Choroid plexus epithelial cell (primary cell): ENCODE data around the gene HAND2.

Source experiments
- DNase-seq: peaks from one replicate; pipeline ENCODE4 v3.0.0-alpha.2; 2010; ENCODE audit warnings: low read depth
- H3K4me3 ChIP-seq: 2 replicates; pipeline ENCODE4 v1.5.1; 2011; ENCODE audit warnings: low read depth, mild to moderate bottlenecking, control low read depth, low read length, moderate library complexity
- TF ChIP-seq, protein P1 (sequence below): conservative IDR thresholded peaks from 2 replicates; pipeline ENCODE4 v1.5.1; 2011; ENCODE audit warnings: low read depth, mild to moderate bottlenecking, control low read depth, inconsistent platforms, low read length, moderate library complexity

Gene HAND2

DNA sequence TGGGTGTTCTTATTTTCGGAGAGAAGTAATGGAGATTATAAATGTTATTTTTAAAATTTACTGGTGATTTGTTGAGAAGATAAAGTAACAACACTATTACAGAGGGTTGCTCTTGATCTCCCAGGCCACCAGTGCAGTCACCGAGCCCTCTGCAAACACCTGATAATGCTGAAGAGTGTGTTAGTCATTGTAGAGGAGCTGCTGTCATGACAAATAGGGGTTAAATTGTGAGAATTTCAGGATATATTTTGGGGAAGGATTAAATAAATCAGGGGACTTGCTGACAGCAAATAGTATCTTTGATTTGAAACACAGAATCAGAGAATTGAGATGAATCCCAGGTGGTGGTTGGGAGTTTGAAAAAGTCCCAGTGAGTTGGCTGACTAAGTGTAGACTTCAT, 16.7 kb upstream of the HAND2 start:
- no peak overlapping the region for H3K4me3 ChIP-seq
- no peak for DNase-seq
- TF ChIP-seq, protein P1, sequence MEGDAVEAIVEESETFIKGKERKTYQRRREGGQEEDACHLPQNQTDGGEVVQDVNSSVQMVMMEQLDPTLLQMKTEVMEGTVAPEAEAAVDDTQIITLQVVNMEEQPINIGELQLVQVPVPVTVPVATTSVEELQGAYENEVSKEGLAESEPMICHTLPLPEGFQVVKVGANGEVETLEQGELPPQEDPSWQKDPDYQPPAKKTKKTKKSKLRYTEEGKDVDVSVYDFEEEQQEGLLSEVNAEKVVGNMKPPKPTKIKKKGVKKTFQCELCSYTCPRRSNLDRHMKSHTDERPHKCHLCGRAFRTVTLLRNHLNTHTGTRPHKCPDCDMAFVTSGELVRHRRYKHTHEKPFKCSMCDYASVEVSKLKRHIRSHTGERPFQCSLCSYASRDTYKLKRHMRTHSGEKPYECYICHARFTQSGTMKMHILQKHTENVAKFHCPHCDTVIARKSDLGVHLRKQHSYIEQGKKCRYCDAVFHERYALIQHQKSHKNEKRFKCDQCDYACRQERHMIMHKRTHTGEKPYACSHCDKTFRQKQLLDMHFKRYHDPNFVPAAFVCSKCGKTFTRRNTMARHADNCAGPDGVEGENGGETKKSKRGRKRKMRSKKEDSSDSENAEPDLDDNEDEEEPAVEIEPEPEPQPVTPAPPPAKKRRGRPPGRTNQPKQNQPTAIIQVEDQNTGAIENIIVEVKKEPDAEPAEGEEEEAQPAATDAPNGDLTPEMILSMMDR, result no peak

DNA sequence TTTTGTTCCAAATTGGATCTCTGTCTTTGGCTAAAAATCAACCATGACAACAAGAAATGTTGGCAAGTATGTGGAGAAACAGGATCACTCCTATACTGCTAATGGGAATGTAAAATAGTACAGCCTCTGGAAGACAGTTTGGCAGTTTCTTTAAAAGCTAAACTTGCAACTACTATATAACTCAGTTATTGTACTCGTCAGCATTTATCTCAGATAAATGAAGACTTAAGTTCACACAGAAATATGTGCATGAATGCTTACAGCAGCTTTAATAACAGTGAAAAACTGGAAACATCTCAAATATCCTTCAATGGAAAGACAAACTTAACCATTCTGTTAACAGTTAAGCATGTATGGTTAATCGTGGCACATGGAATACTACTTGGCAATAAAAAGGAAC, 15.4 kb upstream of the HAND2 start:
- no peak overlapping the region for H3K4me3 ChIP-seq
- TF ChIP-seq, protein P1, result no peak
- DNase-seq, result no peak

DNA sequence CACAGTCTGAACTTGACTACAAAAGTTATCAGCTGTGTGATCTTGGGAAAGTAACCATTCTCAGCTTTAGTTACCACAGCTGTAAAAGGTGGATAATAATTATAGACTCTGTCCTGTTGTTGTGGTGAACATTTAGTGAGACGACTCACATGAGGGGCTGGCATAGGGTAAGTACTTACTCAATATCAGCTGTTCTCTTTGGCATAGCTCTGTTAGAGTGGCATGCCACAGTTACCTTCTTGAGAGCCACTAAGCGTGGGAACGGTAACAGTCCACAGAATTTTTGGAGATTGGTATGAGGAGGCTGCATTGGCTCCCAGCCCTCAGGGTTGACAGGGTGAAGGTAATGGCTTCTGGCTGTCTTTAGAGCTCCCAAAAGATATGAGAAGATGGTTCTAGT, 13.2 kb upstream of the HAND2 start:
- H3K4me3 ChIP-seq, result no peak overlapping the region
- TF ChIP-seq, protein P1, result no peak

DNA sequence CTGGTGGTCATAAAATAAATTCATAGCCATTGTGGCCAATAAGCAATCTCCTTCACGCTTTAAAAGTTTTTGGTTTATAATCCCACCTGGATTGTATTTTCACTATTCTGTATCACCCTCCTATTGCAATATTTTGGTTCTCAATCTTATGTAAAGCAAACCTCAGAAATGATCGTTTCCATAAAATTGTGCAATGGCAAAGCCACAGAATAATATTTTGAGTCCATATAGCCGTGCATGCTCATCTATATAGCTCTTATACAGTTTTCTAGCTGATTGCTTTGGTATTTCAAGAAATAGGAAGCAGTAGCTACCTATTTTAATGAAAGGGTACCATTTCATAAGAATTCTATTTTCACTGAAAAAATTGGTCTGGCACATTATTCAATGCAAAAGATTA, 10.0 kb upstream of the HAND2 start:
- TF ChIP-seq, protein P1, result no peak
- DNase-seq, result no peak
- H3K4me3 ChIP-seq, result no peak overlapping the region

More for the DNA sequence above, 13.2 kb upstream of the HAND2 start:
- no peak for DNase-seq

DNA sequence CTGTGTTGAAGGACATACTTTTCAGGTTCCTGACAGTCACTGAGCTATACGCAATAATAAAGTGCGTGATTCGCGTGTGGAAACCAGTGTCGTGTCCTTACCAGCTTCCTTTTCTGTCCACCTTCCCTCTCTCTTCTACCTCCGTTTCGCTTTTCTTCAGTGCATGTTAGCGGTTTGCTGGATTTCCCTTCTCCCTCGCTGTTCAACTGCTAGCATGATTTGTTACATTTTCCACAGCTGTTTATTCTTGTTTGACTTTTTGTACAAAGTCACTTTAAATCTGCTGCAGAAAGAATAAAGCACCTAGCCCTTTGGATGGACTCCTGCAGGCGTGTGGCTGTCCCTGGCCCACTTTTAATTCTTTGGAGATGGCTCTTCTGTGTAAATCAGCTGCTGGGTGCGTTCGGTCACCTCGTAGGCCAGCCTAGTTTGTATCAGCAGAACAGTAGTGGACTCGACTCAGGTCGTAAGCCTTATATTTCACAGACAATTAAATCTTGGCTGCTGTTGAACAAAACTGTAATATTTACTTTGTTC, 8.9 kb upstream of the HAND2 start:
- TF ChIP-seq, protein P1, result no peak
- no peak for DNase-seq
- no peak overlapping the region for H3K4me3 ChIP-seq

DNA sequence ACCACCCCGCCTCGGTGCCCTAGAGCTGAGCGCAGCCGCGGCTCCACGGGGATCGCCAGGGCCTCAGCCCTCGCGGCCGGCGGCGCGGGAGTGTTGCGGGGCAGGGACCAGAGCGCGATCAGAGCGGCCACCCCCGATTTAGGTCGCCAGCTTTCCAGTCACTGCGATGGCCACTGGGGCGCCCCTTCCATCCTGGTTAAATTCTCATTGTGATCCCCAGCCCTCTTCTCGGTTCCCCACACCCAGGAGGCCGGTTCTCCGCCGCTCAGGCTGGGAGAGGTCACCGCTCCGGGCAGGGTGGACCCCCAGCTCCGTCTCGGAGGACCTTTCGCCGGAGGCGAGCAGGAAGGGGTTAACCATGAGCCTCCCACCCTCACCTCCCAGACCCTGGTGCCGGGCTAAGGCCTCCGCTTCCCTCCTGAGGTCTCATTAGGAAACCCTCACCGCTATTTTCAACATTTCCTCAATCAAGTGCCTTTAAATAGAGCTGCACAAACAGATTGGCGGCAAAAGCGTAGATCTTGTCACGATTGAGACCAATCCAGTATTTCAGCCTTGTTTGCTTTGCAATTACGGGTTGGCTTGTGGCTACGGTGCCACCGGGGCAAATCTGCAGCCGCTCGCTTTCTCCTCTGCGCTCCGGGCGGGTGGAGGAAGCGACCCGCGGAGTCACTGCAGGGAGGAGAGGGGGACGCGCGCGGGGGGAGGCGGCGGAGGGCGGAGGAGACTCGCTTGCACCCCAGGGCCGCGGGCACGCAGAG, 8.3 kb upstream of the HAND2 start:
- no peak overlapping the region for H3K4me3 ChIP-seq
- TF ChIP-seq, protein P1, result no peak
- DNase-seq, result no peak

DNA sequence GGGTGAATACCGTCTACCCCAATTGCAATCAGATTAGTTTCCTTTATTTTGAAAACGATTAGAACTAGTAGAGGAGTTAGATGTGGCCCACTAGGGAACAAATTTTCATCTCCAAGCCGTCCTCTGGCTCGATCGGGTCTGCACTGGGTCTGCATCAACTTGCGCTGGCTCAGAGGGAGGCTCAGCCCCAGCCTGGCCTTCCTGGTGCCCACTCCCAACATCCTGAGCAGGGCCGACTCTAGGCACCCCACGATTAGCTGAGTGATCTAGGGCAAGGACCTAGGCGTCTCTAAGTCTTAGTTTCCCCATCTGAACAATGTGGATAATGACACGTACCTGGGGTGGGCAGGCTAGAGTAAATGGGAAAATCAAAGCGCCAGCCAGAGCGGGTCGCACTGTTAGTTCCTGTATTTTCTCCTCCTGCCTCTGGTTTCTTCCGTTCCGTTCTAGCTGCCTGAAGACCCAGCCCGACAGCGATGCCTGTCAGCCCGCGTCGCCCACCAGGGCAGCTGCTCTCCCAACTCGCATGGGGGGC, 7.7 kb upstream of the HAND2 start:
- H3K4me3 ChIP-seq, result no peak overlapping the region
- TF ChIP-seq, protein P1, result no peak
- DNase-seq, result no peak
